ENCODE measurements around the gene BCAS1. TPM values are rescaled to one million over a fixed set of nuclear protein-coding genes. Genes with fewer than 3 reads are reported as not detected.

BCAS1 gene
- total RNA-seq, 1 experiment from 2014 or later, result 3.1 TPM

DNA sequence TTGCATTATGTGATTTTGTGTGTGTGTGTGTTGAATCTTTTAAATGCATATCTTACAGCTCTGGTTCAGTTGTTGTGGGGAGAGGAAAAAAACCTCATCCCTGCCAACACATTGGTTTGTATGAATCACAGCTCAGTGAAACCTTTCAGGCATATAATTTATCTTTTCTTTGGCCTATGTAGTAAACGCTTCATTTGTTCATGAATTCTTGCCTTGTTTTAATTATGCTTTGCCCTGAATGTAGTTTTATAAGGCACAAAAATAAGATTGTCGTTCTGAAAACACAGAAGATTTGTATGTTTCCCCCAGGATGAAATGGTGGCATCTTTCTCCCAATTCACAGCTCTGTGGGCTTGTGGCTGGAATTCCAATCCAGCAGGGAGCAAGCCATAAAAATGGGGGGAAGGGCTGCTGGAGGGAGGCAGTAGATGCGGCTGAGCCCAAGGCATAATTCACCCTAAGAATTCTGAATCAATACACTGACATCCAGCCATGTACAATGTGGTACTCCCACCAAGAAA, 45.1 kb downstream of the BCAS1 start:
- Histone ChIP-seq H3K27me3 (ENCODE audit: control insufficient read depth, insufficient read depth, low read length) (no peaks in the 10 kb centered on the region), H3K36me3 (ENCODE audit: control insufficient read depth, insufficient read depth, low read length) (no peaks in the 10 kb centered on the region), H3K4me1 (ENCODE audit: control insufficient read depth, insufficient read depth, low read length) (no peaks in the 10 kb centered on the region; the same call in 1 of the 2 replicates), H3K9me3 (ENCODE audit: control insufficient read depth, insufficient read depth, low read depth, low read length) (no peaks in the 10 kb centered on the region), H3K27ac (ENCODE audit: low read length) (peak overlapping the region; percentile 13; the same call in 1 of the 2 replicates), H3K4me3 (ENCODE audit: low read depth in 2 of 2, low read length in 2 of 2) (no peak overlapping the region)
- BruUV-seq (replicated peaks), result no TSS peak
- CTCF ChIA-PET, result no interaction called here
- intact Hi-C loops (cut with micrococcal nuclease; ENCODE audit: unreplicated experiment) (no loop called here), in situ Hi-C loops (cut with HindIII; ENCODE audit: low pct_unique_long_range_greater_than_20kb, low sequenced_read_pairs) (no loop called here)
- ATAC-seq (0 out of 2 replicates have a peak, but pooled peaks have one; percentile 26), DNase-seq (ENCODE audit: low read depth, low spot score) (no peak)
- TF ChIP-seq, protein P1, sequence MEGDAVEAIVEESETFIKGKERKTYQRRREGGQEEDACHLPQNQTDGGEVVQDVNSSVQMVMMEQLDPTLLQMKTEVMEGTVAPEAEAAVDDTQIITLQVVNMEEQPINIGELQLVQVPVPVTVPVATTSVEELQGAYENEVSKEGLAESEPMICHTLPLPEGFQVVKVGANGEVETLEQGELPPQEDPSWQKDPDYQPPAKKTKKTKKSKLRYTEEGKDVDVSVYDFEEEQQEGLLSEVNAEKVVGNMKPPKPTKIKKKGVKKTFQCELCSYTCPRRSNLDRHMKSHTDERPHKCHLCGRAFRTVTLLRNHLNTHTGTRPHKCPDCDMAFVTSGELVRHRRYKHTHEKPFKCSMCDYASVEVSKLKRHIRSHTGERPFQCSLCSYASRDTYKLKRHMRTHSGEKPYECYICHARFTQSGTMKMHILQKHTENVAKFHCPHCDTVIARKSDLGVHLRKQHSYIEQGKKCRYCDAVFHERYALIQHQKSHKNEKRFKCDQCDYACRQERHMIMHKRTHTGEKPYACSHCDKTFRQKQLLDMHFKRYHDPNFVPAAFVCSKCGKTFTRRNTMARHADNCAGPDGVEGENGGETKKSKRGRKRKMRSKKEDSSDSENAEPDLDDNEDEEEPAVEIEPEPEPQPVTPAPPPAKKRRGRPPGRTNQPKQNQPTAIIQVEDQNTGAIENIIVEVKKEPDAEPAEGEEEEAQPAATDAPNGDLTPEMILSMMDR (IDR thresholded peaks at IDR 0.05), result no peak
- no peak for TF ChIP-seq SIN3A (IDR thresholded peaks at IDR 0.05; ENCODE audit: borderline replicate concordance, insufficient read depth, low read depth, low read length)
- no peak for TF ChIP-seq TCF7L2 (IDR thresholded peaks at IDR 0.05; ENCODE audit: low read depth, low read length)
- no peak for TF ChIP-seq REST (IDR thresholded peaks at IDR 0.05; ENCODE audit: insufficient read depth in 1 of 2, low read depth in 2 of 2, low read length in 1 of 2)
- POLR2A ChIA-PET, result no interaction called here

DNA sequence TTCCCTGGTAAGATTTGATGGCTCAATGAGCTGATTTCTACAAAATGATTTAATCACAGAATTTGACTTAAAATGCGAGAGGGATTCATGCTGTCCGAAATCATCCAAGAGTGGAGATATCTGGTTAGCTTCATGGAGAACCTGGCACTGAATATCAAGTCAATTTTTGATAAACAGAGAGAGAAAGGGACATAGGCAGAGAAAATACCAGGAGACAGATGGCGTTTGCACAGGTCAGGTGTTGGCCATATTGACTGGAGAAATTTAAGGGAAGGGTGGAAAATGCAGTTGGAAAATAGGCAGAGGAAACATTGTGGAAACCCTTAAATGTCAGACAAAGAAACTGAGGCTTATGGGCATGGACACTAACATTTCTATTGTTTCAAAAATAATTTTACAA, 47.0 kb downstream of the BCAS1 start:
- no peaks in the 10 kb centered on the region for H3K27me3 ChIP-seq (ENCODE audit: control insufficient read depth, insufficient read depth, low read length)
- no peaks in the 10 kb centered on the region for H3K9me3 ChIP-seq (ENCODE audit: control insufficient read depth, insufficient read depth, low read depth, low read length)
- POLR2A ChIA-PET, result no interaction called here
- DNase-seq (ENCODE audit: low read depth, low spot score), result no peak
- no peak overlapping the region for H3K27ac ChIP-seq (ENCODE audit: low read length)
- no peaks in the 10 kb centered on the region for H3K36me3 ChIP-seq (ENCODE audit: control insufficient read depth, insufficient read depth, low read length)
- in situ Hi-C loops (cut with HindIII; ENCODE audit: low pct_unique_long_range_greater_than_20kb, low sequenced_read_pairs) (no loop called here), intact Hi-C loops (cut with micrococcal nuclease; ENCODE audit: unreplicated experiment) (no loop called here)
- no peak overlapping the region for H3K4me3 ChIP-seq (ENCODE audit: low read depth in 2 of 2, low read length in 2 of 2)
- CTCF ChIA-PET, result no interaction called here
- no TSS peak for BruUV-seq (replicated peaks)
- ATAC-seq, result no peak
- H3K4me1 ChIP-seq (ENCODE audit: control insufficient read depth, insufficient read depth, low read length), result no peaks in the 10 kb centered on the region
- TF ChIP-seq, protein P1 (IDR thresholded peaks at IDR 0.05), result no peak
- no peak for TF ChIP-seq REST (IDR thresholded peaks at IDR 0.05; ENCODE audit: insufficient read depth in 1 of 2, low read depth in 2 of 2, low read length in 1 of 2)
- no peak for TF ChIP-seq POLR2AphosphoS5 (IDR thresholded peaks at IDR 0.05; ENCODE audit: low read depth, low read length)

All from Panc1 (cell line).